ENCODE data around the gene RANBP3. TPM values are rescaled to one million over a fixed set of nuclear protein-coding genes. Genes with fewer than 3 reads are reported as not detected.

The RANBP3 gene
- total RNA-seq, 1 donor from 2014 or later: 25.0 TPM

GRCh38 chr19:5947435-5947834 is 30.5 kb downstream of the RANBP3 start:
- Histone ChIP-seq H3K27me3 (ENCODE audit: control insufficient read depth, insufficient read depth, low read length) (no peaks in the 10 kb centered on the region), H3K4me3 (ENCODE audit: low read depth, low read length) (no peak overlapping the region), H3K36me3 (ENCODE audit: control insufficient read depth, insufficient read depth, low read length) (peaks cover 11% of the 10 kb centered on the region)
- DNase-seq (ENCODE audit: low read depth) (no peak), FAIRE-seq (no peak)
- TF ChIP-seq, protein P1, sequence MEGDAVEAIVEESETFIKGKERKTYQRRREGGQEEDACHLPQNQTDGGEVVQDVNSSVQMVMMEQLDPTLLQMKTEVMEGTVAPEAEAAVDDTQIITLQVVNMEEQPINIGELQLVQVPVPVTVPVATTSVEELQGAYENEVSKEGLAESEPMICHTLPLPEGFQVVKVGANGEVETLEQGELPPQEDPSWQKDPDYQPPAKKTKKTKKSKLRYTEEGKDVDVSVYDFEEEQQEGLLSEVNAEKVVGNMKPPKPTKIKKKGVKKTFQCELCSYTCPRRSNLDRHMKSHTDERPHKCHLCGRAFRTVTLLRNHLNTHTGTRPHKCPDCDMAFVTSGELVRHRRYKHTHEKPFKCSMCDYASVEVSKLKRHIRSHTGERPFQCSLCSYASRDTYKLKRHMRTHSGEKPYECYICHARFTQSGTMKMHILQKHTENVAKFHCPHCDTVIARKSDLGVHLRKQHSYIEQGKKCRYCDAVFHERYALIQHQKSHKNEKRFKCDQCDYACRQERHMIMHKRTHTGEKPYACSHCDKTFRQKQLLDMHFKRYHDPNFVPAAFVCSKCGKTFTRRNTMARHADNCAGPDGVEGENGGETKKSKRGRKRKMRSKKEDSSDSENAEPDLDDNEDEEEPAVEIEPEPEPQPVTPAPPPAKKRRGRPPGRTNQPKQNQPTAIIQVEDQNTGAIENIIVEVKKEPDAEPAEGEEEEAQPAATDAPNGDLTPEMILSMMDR (IDR thresholded peaks at IDR 0.05; ENCODE audit: insufficient read depth, low read length, severe bottlenecking): no peak

- no peak for FAIRE-seq
- TF ChIP-seq, protein P1 (IDR thresholded peaks at IDR 0.05; ENCODE audit: insufficient read depth, low read length, severe bottlenecking): no peak
- no peak for DNase-seq (ENCODE audit: low read depth)
- no peak overlapping the region for H3K4me3 ChIP-seq (ENCODE audit: low read depth, low read length)
- no peaks in the 10 kb centered on the region for H3K27me3 ChIP-seq (ENCODE audit: control insufficient read depth, insufficient read depth, low read length)
- H3K36me3 ChIP-seq (ENCODE audit: control insufficient read depth, insufficient read depth, low read length): peaks cover 16% of the 10 kb centered on the region
These were observed 34.3 kb downstream of the RANBP3 start for GRCh38 chr19:5943623-5944022.

DNA sequence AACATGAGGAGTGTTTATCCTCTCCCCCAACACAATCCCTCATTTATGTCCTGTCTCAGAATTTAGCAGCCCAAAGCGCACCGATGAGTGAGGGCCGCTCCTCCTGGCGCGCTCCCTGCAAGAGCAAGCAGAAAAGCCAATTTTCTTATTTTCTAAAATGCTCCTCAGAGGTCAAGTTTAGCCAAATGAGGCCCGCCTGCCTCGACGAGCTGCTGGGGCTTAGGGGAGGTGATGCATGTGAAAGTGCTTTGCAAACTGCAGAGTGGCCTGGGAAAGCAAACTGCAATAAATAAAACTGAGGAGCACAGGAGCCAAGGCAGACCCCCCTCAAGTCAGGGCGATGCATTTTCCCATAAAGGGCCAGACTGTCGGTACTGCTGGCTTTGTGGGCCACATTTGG is 34.9 kb downstream of the RANBP3 start:
- TF ChIP-seq, protein P1 (IDR thresholded peaks at IDR 0.05; ENCODE audit: insufficient read depth, low read length, severe bottlenecking): no peak
- no peak for DNase-seq (ENCODE audit: low read depth)
- Histone ChIP-seq H3K4me3 (ENCODE audit: low read depth, low read length) (no peak overlapping the region), H3K27me3 (ENCODE audit: control insufficient read depth, insufficient read depth, low read length) (no peaks in the 10 kb centered on the region), H3K36me3 (ENCODE audit: control insufficient read depth, insufficient read depth, low read length) (peaks cover 15% of the 10 kb centered on the region)
- no peak for FAIRE-seq

- TF ChIP-seq, protein P1 (IDR thresholded peaks at IDR 0.05; ENCODE audit: insufficient read depth, low read length, severe bottlenecking): no peak
- Histone ChIP-seq H3K4me3 (ENCODE audit: low read depth, low read length) (no peak overlapping the region), H3K36me3 (ENCODE audit: control insufficient read depth, insufficient read depth, low read length) (peaks cover 19% of the 10 kb centered on the region), H3K27me3 (ENCODE audit: control insufficient read depth, insufficient read depth, low read length) (no peaks in the 10 kb centered on the region)
- FAIRE-seq: no peak
- DNase-seq (ENCODE audit: low read depth): no peak
These were observed 36.3 kb downstream of the RANBP3 start for GRCh38 chr19:5941673-5942072.

- TF ChIP-seq, protein P1 (IDR thresholded peaks at IDR 0.05; ENCODE audit: insufficient read depth, low read length, severe bottlenecking): no peak
- DNase-seq (ENCODE audit: low read depth) (no peak), FAIRE-seq (no peak)
- H3K27me3 ChIP-seq (ENCODE audit: control insufficient read depth, insufficient read depth, low read length): no peaks in the 10 kb centered on the region
- H3K36me3 ChIP-seq (ENCODE audit: control insufficient read depth, insufficient read depth, low read length): peaks cover 21% of the 10 kb centered on the region
- H3K4me3 ChIP-seq (ENCODE audit: low read depth, low read length): no peak overlapping the region
These were observed 37.4 kb downstream of the RANBP3 start for GRCh38 chr19:5940260-5941208.
